ENCODE data around the gene ARHGDIB.

ARHGDIB gene

GRCh38 chr12:14956024-14956891, 5.1 kb downstream of the ARHGDIB start:
- DNase-seq (ENCODE audit: low read depth) = no peak

DNA sequence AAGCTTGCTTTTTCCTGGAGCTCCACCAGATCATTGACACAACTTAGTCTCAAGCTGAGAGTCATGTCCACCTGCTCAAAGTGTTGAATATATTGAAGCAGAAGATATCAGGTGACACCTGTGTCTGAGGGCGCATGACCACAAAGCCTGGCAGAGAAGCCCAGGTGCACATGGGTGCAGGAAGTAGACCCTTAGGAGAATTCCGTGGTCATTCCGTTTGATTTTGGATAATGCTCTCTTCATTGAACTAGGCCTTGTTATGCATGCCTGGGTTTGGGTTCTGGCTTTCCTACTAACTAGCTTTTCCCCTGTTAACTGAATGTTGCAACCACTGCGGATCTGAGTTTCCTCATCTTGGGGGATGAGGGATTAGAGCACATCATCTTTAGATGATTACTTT, 7.1 kb downstream of the ARHGDIB start:
- DNase-seq (ENCODE audit: low read depth) = no peak

DNA sequence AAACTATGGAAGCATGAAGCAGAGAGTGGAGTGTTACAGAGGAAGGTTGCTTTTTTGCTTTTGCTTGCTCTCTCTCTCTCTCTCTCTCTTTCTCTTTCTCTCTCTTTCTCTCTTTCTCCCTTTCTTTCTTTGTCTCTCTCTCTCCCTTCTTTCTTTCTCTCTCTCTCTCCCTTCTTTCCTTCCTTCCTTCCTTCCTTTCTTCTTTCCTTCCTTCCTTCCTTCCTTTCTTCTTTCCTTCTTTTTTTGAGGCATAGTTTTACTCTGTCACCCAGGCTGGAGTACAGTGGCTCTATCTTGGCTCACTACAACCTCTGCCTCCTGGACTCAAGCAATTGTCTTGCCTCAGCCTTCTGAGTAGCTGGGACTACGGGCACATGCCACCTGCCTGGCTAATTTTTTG, 7.6 kb downstream of the ARHGDIB start:
- no peak for DNase-seq (ENCODE audit: low read depth)

- DNase-seq (ENCODE audit: low read depth) = no peak
Measured at GRCh38 chr12:14952299-14952921, 9.0 kb downstream of the ARHGDIB start.

DNA sequence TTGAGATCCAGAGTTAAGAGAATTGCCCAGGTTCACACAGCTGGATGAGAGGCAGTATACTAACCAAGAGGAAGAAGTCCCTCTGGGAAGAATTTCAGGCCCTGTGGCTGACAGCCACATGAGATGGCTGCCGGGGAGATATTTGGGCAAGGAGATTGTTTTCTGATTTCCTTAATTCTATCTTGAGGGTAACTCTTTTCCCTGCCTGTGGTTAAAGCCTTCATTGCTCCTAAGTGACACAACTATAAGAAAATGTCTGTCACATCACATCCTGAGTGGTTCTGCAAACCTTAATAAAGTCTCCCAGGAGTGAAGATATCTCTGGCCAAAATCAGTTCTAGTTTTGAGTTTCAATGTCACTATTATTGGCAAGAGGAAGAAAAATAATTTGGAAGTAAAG, 9.6 kb downstream of the ARHGDIB start:
- DNase-seq (ENCODE audit: low read depth) = no peak

DNA sequence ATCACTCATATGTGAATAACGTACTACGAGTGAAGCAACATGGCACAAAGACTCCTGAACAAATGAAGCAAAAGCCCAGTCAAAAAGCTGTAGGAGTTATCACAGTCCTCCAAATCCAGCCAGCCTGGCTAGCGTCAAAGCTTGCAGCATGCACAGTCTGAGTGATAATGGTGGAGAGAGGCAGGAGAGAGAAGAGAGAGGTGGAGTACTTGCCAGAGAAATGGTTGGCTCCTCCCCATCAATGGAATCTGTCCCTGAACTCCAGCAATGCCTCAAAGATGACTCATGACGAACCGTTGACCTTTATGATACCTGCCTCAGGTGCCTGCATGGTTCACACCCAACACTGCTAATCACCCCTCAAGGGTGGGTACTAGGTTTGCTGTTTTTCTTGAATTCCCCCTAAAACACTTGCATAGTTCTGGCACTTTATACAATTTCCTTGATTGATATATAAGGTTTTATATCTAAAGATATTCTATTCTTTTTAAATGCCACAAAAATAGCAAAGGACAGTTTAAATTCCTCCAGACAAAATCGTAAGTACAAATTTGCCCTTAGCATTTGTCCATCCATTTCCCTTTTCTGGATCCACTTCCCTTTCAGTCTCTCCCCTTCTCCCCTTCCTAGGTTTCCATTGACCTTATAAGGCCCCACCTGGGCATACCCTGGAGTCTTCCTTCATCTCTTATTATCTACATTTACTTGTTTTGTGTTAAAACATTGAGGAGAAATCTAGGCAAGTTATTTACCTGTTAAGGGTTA, 10.2 kb downstream of the ARHGDIB start:
- DNase-seq (ENCODE audit: low read depth) = no peak

- DNase-seq (ENCODE audit: low read depth) = no peak
Measured at GRCh38 chr12:14950421-14950820, 11.0 kb downstream of the ARHGDIB start.

DNA sequence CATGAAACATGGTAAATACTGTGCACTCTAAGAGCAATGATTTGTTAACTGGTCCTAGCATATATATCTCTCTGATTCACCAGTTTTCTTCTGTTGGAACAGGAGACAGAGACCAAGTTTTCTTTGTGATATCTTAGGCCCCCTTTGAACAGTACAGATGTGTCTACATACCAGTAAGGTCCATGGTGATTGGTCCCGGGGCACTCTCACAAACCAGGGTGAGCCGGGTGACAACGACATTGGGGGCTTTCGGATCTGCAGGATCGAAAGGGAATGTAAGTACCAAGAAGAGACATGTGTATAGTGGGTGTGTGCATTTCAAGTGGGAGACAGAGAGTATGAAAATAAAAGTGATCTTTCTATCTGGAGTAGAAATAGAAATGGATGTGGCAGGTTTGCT, 11.8 kb downstream of the ARHGDIB start:
- no peak for DNase-seq (ENCODE audit: low read depth)

GRCh38 chr12:14948672-14949071, 12.7 kb downstream of the ARHGDIB start:
- no peak for DNase-seq (ENCODE audit: low read depth)

DNA sequence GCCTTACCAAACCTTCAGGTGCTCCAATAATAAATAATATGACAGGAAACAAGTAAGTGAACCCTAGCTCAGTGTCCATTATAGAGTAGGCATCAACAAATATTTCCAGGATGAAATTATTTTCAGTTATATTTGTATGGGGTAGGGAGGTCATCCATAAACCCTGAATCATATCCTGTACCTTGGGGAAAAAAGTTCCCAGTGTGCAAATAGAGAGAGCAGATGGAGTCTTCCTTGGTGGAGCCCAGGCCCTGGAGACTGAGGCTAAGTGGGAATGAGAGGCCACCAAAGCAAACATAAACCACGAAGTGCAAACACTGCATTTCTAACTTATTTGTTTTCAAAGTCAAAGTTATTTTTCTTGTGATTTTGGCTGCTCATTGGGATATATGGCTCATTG, 14.5 kb downstream of the ARHGDIB start:
- no peak for DNase-seq (ENCODE audit: low read depth)

DNA sequence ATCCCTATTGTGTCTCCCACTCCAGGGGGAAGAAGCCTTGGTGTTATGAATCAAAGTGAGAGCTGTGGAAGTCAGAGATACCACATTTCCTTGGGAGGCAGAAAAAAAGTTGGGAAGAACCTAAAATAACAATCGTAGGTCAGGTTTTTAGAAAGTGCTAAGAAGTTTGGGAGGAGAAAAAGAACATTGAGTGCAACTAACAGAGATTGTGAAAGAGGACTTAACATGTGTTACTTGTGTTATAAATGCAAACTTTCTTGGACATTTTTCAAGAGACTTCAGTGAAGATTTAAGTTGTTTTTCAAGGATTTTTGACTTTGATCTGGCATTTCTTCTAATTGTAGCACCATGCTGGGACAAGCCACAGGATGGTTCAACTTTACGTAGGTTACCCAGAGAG, 15.2 kb downstream of the ARHGDIB start:
- no peak for DNase-seq (ENCODE audit: low read depth)

- no peak for DNase-seq (ENCODE audit: low read depth)
Measured at GRCh38 chr12:14942196-14942931, 19.0 kb downstream of the ARHGDIB start.

- no peak for DNase-seq (ENCODE audit: low read depth)
Measured at GRCh38 chr12:14941369-14941768, 20.0 kb downstream of the ARHGDIB start.

GRCh38 chr12:14938301-14938700, 23.1 kb downstream of the ARHGDIB start, which contains the start of gene ERP27:
TSS of gene ERP27 (minus strand) at chr12:14938537. CDS start at chr12:14938508, 29 bp downstream.
- DNase-seq (ENCODE audit: low read depth) = no peak

DNA sequence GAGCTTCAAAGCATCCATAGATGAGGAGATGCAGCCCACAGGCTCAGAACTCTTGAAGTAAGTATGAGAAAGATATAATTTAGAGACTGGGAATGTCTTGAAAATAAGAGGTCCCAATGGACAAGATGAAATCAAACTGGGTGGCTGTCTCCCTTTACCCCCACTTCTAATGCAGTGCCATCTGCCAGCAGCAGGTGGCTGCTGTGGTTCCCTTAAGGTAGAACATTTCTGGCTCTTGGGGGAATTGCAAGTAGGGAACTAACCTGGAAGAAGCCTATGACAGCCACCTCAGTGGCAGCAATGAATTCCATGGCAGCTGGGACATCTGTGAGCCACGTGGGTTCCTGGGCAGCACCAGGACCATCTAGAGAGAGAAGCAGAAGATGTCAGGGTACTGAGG, 23.7 kb downstream of the ARHGDIB start:
- no peak for DNase-seq (ENCODE audit: low read depth)

GRCh38 chr12:14937014-14937413, 24.4 kb downstream of the ARHGDIB start:
- no peak for DNase-seq (ENCODE audit: low read depth)

DNA sequence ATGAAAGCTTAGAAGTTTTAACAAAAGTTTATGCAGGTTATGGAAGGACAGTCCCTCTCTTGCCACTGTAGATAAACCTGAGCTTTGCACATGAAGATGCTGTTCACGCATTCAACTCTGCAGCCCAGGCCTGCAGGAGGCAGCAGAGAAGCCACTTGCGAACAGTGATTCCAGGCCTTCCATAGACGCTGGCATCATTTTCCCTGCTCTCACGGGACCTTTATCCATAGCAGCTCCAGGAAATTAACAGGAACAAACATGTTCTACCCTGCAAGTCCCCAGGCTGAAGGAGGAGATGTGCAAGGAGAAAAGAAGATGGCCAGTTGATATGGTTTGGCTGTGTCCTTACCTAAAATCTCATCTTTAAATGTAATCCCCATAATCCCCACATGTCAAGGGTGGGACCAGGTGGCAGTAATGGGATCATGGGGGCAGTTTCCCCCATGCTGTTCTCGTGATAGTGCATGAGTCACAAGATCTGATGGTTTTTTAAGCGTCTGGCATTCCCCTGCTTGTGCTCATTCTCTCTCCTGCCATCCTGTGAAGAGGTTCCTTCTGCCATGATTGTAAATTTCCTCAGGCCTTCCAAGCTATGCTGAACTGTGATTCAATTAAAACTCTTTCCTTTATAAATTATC, 25.1 kb downstream of the ARHGDIB start:
- DNase-seq (ENCODE audit: low read depth) = no peak

- no peak for DNase-seq (ENCODE audit: low read depth)
Measured at GRCh38 chr12:14935031-14935430, 26.4 kb downstream of the ARHGDIB start.

GRCh38 chr12:14934511-14934910, 26.9 kb downstream of the ARHGDIB start:
- DNase-seq (ENCODE audit: low read depth) = no peak

DNA sequence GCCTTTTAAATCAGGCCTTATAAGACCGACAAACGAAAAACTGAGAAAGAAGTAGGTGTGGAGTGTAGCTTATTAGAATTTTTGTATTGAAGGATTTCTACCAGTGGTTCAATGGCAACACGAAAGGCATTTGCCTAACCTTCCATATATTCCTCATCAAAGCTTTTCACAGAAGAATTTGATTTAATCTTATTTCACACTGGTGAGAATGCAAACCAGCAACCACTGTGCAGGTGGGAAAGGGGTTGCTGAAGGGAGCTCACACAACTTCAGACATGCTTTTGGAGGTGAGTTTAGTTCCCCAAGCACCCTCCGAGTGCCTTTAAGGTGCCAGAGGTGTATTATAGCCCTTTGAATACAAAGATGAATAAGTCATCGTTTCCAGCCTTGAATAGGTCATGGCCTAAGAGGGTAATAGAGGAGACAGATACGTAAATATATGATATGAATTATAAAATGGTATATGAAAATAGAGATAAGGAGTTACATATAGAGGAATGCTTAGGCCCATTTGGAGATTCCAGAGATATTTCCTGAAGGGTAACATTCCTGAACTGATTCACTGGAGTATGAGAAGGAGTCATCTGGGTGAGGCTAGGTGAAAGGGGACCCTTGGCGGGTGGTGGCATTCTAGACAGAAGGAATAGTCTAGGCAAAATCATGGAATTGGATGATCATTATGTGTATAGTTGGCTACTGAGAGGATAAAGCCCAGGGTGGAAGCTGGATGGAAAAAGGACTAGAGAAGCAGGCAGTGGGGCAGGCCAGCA, 29.4 kb downstream of the ARHGDIB start:
- no peak for DNase-seq (ENCODE audit: low read depth)

GRCh38 chr12:14931359-14931758, 30.0 kb downstream of the ARHGDIB start:
- DNase-seq (ENCODE audit: low read depth) = no peak
